Activated CD4-positive, alpha-beta T cell treated with anti-CD3 and anti-CD28 coated beads, Interleukin-2, Interleukin-6, amounts not matched to agents 100 ng/mL and 50 ng/mL, durations not matched to agents 16 hours and 8 hours (primary cell): ENCODE data around the gene ACP7.
"Not testable (repeated sequence)": the region's sequence is repeated elsewhere in the genome, so short reads cannot be mapped to it uniquely, and the experiment has no call there.

Experiments
- DNase-seq: peaks from one replicate; pipeline ENCODE4 v3.0.0-alpha.2; 2020

ACP7 gene

DNA sequence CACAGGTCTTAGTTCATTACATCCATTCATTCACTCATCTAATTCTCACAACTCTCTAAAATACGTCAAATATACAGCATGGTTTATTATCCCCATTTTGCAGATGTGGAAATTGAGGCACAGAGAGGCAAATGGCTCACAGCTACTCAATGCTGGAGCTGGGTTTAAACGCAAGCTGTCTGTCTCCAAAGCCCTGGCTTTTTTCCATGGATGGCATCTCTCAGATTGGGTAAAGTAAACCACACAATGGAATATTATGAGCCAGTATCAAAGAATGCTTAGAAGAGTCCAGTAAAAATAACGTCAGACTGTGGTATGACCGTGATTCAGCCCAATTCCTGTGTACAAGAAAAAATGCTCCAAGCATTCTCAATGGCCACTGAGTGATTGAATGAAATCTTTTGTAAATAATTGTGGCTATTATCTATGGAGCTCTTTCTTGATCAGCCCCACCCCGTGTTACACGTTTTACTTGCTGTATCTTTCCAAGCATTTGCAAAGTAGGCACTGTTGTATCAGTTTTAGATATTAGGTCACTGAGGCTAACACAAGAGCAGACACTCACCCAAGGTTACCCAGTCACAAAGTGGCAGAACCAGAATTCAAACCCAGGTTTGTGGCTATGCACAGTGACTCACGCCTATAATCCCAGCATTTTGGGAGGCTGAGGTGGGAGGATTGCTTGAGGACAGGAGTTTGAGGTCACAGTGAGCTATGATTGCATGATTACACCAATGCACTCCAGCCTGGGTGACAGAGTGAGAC lies 5.5 kb upstream of the ACP7 start:
- no peak for DNase-seq

DNA sequence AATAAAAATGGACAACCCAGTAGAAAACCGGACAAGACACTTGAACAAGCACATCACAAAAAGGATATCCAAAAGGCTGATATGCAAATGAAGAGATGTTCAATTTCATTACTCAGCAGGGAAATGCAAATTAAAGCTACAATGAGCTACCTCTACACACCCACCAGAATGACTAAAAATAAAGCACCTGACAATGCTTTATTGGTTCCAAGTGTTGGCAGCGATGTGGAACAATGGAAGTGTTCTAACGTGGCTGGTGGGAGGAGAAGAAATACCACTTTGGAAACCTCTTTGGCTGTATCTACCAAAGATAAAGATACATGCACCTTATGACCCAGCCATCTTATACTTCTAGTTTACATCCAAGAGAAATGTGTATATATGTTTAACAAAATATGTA lies 3.7 kb upstream of the ACP7 start:
- no peak for DNase-seq

DNA sequence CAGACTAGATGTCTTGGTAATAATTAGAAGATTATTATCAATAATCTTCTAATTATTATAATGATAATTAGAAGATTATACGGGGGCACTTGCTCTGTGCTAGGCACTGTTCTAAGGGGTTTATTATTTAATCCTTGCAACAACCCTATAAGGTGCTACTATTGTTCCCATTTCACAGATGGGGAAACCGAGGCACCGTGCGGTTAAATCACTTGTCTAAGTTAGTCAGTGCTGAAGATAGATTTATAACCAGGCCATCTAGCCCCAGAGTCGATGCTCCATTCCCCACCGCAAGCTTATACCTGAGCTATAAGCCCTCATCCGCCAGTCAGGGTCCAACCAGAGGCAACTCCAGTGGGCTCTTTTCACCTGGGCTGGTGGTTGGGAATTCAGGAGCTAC lies 2.0 kb upstream of the ACP7 start:
- DNase-seq, result no peak

DNA sequence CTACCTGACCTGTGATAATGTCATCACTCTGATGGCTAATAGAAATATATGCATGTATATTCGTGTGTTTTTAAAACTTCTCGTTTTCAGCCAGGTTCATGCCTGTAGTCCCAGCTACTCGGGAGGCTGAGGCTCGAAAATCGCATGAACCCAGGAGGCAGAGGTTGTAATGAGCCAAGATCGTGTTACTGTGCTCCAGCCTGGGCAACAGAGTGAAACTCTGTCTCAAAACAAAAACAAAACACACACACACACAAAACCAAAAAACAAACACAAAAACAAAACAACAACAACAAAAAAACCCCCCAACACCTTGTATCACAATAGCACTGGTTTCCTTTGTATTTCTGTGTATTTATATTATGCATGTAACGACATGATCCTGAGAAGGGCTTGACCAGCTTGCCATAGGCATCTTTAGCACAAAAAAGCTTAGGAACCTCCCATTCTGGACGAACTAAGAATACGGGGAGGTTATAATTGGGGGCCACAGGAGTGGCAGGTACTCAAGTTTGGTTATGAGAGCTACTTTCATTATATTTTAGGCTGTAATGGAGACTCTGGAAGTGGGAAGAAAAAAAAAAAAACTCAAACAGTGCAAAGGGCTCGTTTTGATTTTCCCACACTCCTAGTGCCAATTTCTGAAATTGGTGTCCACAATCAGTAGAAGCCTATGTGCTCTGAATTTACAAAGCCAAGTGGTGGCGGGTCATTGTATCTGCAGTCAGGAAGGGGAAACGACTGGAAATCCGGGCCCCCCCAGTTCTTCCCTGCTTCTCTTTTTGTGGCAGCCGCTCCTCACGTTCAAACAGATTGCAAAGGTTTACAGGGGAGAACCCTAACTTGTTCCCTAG lies 1.2 kb upstream of the ACP7 start:
- no peak for DNase-seq

DNA sequence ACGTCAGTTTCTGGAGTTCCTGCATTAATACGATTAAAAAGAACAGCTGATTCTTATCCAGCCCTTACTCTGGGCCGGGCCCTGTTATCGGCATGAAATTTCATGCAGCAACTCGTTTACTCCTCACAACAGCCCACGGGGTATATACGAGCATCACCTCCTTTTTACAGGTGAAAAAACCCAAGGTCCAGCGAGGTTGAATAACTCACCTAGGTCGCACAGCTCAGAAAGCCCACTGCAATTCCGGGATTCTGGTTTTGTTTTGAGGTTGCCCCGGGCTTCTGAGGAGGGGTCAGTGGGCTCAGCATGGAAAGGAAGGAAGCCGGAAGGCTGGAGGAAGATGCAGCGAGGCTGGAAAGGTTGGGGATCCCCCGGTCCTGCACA lies 577 bp upstream of the ACP7 start:
- DNase-seq, result no peak

DNA sequence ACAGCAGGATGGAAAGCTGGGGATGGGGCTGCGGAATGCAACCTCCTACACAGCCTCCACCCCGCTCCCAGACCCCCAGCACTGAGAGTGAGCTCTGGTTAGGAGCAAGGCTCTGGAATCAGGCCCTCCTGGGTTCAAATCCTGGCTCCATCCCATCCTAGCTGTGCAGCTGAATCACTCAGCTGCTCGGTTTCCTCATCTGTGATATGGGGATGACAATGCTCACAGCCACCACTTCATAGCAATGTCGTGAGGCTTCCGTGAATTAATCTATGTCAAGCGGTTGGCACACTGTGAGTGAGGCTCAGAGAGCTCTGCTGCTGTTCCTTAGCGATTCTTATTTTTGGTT lies 538 bp downstream of the ACP7 start:
- no peak for DNase-seq

DNA sequence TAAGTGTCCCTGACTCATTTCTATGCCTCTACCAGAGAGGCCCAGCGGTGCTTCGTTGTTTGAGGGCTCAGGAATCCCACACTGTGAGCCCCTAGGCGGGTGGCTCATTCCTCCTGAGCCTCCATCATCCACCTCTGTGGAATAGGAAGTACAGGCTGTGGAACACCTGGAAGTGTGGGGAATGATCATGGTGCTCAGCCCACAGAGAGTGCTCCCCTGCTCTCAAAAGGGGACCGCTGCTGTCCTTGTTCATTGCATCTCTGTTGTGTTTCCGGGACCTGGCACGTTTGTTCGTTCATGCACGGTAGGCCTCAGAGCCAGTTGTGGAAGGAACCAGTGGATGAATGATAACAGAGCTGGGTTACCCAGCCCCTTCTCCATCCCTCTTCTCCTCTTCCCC lies 1.2 kb downstream of the ACP7 start:
- no peak for DNase-seq

DNA sequence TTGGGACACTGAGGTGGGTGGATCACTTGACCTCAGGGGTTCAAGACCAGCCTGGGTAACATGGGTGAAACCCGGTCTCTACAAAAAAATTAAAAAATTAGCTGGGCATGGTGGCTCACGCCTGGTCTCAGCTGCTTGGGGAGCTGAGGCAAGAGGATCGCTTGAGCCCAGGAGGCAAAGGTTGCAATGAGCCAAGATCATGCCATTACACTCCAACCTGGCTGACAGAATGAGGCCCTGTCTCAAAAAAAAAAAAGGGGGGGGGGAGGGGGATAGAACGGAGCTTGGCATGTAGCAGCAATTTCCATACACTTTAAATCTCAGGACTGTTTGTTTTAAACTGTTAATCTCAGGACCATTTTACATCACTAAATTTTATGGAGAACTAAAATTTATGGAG lies 2.2 kb downstream of the ACP7 start:
- DNase-seq, result no peak

DNA sequence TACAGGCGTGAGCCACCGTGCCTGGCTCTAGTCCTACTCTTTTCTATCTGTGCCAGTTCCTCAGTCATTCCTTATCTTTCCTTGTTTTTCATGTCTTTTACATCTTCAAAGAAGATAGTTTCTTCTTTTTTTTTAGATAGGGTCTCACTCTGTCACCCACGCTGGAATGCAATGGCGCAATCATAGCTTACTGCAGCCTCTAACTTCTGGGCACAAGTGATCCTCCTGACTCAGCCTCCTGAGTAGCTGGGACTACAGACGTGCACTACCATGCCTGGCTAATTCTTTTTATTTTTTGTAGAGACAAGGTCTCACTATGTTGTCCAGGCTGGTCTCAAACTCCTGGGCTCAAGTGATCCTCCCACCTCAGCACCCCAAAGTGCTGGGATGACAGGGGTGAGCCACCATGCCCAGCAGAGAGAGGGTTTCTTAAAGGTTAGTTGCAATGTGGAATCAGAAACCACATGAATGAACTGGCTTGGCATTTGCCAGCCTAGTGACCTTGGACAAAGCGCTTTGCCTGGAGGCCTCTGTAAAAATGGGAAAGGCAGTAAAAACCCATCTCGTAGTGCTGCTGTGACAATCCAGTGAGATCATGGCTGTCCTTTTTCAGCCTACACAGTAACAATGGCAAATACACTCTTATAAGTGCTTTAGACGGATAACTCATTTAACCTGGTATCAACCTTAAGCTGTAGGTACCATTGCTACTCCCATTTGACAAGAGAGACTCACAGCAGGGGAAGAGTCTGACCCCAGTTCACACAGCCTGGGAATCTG lies 3.9 kb downstream of the ACP7 start:
- DNase-seq, result no peak

DNA sequence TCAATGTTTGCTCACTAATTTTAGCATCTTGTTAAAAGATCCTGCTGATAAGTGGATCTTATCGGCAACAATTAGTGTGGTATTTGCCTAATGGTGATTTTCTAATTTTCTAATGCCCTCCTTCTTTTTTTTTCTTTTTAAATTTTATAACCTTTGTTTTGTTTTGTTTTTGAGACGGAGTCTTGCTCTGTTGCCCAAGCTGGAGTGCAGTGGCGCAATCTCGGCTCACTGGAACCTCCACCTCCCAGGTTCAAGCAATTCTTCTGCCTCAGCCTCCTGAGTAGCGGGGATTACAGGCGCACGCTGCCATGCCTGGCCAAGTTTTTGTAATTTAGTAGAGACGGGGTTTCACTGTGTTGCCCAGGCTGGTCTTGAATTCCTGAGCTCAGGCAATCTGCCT lies 5.8 kb downstream of the ACP7 start:
- DNase-seq, result not testable (repeated sequence)

DNA sequence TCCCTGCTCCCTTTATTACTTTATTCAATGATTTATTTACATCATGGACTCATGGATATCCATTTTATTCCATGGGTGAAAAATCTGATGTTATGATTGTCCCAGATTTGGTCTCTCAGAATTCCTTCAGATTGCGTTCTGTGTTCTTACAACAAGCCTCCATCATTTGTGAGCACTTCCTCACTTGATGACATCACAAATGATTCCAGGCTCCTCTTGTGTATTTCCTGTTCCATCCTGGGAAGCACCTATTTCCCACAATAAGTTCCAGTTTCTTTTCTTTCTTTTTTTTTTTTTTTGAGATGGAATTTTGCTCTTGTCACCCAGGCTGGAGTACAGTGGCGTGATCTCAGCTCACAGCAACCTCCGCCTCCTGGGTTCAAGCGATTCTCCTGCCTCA lies 6.7 kb downstream of the ACP7 start:
- DNase-seq, result no peak

DNA sequence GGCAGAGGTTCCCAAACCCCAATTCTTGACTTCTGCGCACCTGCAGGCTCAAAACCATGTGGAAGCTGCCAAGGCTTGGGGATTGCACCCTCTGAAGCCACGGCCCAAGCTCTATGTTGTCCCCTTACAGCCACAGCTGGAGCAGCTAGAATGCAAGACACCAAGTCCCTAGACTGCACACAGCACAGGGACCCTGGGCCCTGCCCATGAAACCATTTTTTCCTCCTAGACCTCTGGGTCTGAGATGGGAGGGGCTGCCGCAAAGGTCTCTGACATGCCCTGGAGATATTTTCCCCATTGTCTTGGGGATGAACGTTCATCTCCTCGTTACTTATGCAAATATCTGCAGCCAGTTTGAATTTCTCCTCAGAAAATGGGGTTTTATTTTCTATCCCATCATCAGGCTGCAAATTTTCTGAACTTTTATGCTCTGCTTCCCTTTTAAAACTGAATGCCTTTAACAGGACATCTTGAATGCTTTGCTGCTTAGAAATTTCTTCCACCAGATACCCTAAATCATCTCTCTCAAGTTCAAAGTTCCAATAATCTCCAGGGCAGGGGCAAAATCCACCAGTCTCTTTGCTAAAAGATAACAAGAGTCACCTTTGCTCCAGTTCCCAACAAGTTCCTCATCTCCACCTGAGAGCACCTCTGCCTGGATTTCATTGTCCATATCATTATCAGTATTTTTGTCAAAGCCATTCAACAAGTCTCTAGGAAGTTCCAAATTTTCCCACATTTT lies 11.8 kb downstream of the ACP7 start:
- not testable (repeated sequence) for DNase-seq

DNA sequence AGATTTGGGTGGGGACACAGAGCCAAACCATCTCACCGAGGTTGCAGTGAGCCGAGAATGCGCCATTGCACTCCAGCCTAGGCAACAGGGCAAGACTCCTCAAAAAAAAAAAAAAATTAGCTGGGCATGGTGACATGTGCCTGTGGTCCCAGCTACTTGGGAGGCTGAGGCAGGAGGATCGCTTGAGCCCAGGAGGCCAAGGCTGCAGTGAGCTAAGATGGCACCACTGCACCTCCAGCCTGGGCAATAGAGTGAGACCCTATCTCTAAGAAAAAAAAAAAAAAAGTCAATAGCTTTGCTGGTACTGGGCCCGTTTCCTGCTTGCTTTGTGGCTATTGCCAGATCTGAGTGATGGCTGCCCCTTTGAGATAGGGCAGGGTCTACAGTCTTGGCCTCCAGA lies 13.1 kb downstream of the ACP7 start:
- DNase-seq, result no peak

DNA sequence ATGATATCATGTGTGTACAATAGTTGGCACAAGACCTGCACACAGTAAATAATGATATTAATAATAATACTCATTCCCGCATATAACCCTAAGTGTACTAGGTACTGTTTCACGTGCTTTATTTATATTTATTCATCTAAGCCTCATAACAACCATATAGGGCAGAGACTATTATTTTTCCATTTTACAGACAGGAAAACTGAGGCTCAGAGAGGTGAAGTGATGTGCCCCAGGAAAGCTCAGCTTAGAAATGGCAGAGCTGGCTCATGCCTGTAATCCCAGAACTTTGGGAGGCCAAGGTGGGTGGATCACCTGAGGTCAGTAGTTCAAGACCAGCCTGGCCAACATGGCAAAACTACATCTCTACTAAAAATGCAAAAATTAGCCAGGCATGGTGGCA lies 13.6 kb downstream of the ACP7 start:
- DNase-seq, result no peak

DNA sequence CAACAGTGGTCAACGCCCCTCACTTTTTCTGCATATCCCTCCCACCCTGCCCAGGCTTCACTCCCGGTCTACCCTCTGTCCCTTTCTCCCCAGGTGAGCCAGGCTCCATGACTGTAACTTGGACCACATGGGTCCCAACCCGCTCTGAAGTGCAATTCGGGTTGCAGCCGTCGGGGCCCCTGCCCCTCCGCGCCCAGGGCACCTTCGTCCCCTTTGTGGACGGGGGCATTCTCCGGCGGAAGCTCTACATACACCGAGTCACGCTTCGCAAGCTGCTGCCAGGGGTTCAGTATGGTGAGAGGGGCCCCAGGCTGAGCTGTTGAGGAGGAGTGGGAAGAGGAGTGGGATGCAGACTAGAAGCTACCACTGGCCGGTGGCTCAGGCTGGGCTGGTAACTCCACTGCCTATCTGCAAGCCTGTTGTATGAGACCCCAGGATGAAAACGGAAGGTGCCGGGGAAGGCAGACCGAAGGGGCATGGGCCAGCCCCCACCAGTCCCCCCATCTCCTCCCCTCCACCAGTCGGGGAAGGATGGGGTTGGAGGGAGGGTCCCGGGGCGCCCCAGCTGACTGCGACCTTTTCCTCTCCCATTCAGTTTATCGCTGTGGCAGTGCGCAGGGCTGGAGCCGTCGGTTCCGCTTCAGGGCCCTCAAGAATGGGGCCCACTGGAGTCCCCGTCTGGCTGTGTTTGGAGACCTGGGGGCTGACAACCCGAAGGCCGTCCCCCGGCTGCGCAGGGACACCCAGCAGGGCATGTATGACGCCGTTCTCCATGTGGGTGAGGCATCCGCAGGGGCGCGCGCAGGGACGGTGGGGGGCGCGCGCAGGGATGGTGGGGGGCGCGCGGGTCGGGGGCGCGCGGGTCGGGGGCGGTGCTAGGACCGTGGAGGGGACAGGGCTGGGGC lies 14.4 kb downstream of the ACP7 start:
- DNase-seq, result no peak

DNA sequence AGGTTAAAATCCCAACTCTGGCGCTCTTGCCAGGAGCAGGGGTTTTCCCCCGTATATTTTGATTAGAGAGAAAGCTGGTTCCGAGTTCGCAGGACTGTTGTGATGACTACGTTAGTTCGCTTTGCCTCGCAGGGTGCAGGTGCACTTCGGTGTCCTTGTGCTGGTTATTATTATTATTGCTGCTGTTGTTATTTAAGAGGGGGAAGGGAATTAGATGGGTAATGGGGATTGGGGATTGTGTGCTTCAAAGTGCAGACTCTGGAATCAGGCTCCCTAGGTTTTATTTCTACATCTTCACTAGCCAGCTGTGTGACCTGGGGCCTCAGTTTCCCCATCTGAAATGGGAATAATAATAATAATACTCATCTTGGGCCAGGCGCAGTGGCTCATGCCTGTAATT lies 15.2 kb downstream of the ACP7 start:
- no peak for DNase-seq

DNA sequence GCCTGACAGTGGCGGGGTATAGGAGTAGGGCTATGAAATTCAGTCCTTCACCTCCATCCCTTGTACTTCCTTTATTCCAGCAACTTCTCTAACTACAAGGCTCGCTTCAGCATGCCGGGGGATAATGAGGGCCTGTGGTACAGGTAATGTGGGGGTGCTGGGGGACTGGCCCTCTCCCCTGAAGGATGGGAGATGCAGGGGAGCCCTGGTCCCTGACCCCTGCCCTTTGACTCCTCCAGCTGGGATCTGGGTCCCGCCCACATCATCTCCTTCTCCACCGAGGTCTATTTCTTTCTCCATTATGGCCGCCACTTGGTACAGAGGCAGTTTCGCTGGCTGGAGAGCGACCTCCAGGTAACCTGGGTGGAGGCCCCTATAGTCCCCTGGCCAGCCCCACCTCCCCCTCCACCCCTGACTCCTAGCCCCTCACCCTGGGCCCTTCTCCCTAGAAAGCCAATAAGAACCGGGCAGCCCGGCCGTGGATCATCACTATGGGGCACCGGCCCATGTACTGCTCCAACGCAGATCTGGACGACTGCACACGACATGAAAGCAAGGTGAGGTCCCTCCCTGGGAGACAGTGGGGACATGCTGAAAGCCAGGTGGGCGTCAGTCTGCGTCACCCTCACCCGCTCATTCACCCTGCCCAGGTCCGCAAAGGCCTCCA lies 16.5 kb downstream of the ACP7 start:
- no peak for DNase-seq

DNA sequence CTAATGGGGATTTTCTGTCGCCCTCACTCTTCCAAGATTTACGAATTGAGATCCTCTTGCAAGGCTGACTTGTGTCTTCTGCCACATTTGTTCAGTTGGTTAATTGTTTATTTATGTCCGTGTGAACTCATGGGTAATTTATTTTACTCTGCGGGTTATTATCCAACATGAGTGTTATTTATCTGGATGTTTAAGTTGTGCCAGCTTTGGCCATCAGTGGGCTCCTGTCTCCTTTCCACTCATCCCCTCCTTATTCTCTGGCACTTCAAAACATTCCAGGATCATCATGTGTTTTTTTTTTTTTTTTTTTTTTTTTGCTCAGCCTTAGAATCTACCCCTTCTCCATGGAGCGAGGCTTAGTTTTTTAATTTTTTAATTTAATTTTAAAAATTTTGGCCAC lies 19.0 kb downstream of the ACP7 start:
- DNase-seq, result no peak

DNA sequence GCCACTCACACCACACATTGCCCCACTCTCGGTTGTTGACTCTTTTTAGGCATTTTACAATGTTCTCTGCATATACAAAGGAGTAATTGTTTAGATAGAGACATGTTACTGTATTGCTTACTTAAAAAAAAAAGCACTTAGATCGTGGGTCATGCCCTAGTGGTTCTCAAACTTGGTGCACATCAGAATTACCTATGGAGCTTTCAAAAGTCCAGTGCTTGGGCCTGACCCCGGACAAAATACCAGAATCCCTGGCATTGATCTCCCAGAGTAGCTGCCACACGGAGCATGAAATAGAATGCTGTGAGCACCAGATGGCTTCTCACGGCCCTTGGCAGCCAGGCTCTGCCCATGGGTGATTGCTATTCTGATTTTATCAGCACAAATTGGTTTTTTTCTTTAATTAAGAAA lies 20.0 kb downstream of the ACP7 start:
- no peak for DNase-seq

DNA sequence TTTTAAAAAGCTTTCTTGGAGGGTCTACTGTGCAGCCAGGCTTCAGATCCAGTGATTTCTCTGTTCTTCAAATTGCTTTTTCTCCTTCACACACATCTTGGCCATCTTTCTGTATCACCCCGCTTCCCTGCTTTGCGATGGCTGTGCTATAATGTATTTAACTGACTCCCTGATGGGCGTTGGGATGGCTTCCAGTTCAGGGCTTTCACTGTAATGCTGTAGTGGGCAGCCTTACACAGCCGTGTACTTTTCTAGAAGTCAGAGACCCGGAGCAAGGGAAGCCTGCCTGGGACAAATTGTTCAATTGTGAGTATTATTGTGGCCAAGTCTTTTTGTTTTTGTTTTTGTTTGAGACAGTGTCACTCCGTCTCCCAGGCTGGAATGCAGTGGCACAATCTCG lies 22.0 kb downstream of the ACP7 start:
- DNase-seq, result no peak

DNA sequence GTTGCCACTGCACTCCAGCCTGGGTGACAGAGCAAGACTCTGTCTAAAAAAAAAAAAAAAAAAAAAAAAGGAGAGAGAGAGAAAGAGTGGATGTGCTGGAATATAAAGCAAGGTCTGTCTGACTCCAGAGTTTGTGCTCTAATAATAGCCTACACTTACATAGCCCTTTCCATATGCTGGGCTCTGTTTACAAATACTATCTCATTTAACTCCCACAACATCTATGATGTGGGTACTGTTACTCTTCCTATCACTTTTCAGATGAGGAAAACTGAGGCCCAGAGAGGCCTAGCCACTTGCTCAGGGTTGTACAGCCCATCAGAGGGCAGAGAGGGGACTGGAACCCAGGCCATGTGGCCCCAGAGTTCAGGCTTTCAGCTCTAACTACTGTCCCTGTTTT lies 25.5 kb downstream of the ACP7 start:
- DNase-seq, result no peak
